ENCODE data around the gene CD52.

CD52 gene

DNA sequence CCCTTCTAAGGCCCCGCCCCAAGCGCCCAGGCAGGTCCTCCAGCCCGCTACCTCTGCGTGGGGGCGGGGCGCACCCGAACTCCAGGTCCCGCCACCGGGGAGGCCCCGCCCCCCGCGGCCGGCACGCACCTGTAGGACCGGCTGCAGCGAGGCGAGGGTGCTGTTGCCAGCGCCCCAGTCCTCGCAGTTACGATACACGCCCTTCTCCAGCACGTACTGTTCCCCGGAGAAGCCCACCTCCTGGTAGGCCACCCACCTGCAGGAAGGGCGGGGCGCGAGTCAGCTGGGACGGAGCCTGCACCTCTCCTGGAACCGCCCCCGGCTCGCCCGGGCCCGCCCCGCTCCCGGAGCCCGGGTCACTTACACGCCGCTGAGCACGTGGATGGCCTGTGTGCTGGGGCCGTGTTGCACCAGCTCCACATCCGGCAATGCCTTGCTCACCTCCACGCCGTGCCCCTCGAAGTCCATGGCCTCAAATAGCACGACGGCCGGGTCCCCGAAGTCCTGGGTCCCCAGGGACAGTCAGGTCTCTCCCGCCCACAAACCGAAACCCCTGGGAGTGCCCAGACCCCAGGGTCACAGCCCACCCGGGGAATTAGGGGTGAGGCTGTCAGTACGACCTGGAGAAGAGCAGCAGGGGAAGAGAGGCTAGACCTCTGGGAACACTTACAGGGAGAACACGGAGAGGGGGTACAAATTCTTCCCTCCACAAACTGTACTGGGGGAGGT lies 18.9 kb downstream of the CD52 start (continued):
- peak; percentile 60; the same call in 1 of the 2 replicates for TF ChIP-seq ZNF423 (tag by site-specific recombination; IDR thresholded peaks at IDR 0.05)
- no peak for TF ChIP-seq ZNF660 (tag by site-specific recombination; IDR thresholded peaks at IDR 0.05)
- TF ChIP-seq ZNF558 (tag by site-specific recombination; IDR thresholded peaks at IDR 0.05), result no peak
- TF ChIP-seq OSR2 (tag by site-specific recombination; IDR thresholded peaks at IDR 0.05), result 0 out of 2 replicates have a peak, but pooled peaks have one; percentile 31
- TF ChIP-seq, protein P1, sequence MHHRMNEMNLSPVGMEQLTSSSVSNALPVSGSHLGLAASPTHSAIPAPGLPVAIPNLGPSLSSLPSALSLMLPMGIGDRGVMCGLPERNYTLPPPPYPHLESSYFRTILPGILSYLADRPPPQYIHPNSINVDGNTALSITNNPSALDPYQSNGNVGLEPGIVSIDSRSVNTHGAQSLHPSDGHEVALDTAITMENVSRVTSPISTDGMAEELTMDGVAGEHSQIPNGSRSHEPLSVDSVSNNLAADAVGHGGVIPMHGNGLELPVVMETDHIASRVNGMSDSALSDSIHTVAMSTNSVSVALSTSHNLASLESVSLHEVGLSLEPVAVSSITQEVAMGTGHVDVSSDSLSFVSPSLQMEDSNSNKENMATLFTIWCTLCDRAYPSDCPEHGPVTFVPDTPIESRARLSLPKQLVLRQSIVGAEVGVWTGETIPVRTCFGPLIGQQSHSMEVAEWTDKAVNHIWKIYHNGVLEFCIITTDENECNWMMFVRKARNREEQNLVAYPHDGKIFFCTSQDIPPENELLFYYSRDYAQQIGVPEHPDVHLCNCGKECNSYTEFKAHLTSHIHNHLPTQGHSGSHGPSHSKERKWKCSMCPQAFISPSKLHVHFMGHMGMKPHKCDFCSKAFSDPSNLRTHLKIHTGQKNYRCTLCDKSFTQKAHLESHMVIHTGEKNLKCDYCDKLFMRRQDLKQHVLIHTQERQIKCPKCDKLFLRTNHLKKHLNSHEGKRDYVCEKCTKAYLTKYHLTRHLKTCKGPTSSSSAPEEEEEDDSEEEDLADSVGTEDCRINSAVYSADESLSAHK (tag by site-specific recombination; IDR thresholded peaks at IDR 0.05), result 0 out of 2 replicates have a peak, but pooled peaks have one; percentile 14
- TF ChIP-seq RBAK (tag by site-specific recombination; IDR thresholded peaks at IDR 0.05), result no peak
- TF ChIP-seq ZNF747 (tag by site-specific recombination; IDR thresholded peaks at IDR 0.05), result no peak
- TF ChIP-seq, protein P2, sequence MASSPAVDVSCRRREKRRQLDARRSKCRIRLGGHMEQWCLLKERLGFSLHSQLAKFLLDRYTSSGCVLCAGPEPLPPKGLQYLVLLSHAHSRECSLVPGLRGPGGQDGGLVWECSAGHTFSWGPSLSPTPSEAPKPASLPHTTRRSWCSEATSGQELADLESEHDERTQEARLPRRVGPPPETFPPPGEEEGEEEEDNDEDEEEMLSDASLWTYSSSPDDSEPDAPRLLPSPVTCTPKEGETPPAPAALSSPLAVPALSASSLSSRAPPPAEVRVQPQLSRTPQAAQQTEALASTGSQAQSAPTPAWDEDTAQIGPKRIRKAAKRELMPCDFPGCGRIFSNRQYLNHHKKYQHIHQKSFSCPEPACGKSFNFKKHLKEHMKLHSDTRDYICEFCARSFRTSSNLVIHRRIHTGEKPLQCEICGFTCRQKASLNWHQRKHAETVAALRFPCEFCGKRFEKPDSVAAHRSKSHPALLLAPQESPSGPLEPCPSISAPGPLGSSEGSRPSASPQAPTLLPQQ (tag by site-specific recombination; IDR thresholded peaks at IDR 0.05), result peak; percentile 90
- TF ChIP-seq, protein P3, sequence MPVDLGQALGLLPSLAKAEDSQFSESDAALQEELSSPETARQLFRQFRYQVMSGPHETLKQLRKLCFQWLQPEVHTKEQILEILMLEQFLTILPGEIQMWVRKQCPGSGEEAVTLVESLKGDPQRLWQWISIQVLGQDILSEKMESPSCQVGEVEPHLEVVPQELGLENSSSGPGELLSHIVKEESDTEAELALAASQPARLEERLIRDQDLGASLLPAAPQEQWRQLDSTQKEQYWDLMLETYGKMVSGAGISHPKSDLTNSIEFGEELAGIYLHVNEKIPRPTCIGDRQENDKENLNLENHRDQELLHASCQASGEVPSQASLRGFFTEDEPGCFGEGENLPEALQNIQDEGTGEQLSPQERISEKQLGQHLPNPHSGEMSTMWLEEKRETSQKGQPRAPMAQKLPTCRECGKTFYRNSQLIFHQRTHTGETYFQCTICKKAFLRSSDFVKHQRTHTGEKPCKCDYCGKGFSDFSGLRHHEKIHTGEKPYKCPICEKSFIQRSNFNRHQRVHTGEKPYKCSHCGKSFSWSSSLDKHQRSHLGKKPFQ (tag by site-specific recombination; IDR thresholded peaks at IDR 0.05), result no peak
- TF ChIP-seq ZEB2 (tag by site-specific recombination; IDR thresholded peaks at IDR 0.05), result peak; percentile 68; the same call in 1 of the 2 replicates
- TF ChIP-seq, protein P4, sequence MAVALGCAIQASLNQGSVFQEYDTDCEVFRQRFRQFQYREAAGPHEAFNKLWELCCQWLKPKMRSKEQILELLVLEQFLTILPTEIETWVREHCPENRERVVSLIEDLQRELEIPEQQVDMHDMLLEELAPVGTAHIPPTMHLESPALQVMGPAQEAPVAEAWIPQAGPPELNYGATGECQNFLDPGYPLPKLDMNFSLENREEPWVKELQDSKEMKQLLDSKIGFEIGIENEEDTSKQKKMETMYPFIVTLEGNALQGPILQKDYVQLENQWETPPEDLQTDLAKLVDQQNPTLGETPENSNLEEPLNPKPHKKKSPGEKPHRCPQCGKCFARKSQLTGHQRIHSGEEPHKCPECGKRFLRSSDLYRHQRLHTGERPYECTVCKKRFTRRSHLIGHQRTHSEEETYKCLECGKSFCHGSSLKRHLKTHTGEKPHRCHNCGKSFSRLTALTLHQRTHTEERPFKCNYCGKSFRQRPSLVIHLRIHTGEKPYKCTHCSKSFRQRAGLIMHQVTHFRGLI (tag by site-specific recombination; IDR thresholded peaks at IDR 0.05), result no peak
- TF ChIP-seq, protein P5, sequence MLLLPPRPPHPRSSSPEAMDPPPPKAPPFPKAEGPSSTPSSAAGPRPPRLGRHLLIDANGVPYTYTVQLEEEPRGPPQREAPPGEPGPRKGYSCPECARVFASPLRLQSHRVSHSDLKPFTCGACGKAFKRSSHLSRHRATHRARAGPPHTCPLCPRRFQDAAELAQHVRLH (tag by site-specific recombination; IDR thresholded peaks at IDR 0.05), result no peak
- TF ChIP-seq ZNF555 (tag by site-specific recombination; conservative IDR thresholded peaks at IDR 0.05), result no peak
- TF ChIP-seq ZNF544 (tag by site-specific recombination; IDR thresholded peaks at IDR 0.05), result no peak
- TF ChIP-seq, protein P6, sequence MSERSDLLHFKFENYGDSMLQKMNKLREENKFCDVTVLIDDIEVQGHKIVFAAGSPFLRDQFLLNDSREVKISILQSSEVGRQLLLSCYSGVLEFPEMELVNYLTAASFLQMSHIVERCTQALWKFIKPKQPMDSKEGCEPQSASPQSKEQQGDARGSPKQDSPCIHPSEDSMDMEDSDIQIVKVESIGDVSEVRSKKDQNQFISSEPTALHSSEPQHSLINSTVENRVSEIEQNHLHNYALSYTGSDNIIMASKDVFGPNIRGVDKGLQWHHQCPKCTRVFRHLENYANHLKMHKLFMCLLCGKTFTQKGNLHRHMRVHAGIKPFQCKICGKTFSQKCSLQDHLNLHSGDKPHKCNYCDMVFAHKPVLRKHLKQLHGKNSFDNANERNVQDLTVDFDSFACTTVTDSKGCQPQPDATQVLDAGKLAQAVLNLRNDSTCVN (tag by site-specific recombination; optimal IDR thresholded peaks at IDR 0.05), result peak; percentile 61
- no peak for TF ChIP-seq ZNF174 (tag by site-specific recombination; IDR thresholded peaks at IDR 0.05)
- TF ChIP-seq, protein P7, sequence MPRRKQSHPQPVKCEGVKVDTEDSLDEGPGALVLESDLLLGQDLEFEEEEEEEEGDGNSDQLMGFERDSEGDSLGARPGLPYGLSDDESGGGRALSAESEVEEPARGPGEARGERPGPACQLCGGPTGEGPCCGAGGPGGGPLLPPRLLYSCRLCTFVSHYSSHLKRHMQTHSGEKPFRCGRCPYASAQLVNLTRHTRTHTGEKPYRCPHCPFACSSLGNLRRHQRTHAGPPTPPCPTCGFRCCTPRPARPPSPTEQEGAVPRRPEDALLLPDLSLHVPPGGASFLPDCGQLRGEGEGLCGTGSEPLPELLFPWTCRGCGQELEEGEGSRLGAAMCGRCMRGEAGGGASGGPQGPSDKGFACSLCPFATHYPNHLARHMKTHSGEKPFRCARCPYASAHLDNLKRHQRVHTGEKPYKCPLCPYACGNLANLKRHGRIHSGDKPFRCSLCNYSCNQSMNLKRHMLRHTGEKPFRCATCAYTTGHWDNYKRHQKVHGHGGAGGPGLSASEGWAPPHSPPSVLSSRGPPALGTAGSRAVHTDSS (tag by site-specific recombination; IDR thresholded peaks at IDR 0.05), result no peak
- no peak for TF ChIP-seq ZNF140 (tag by site-specific recombination; IDR thresholded peaks at IDR 0.05)
- TF ChIP-seq ZXDB (tag by site-specific recombination; IDR thresholded peaks at IDR 0.05), result no peak
- no peak for TF ChIP-seq ZNF10 (tag by site-specific recombination; IDR thresholded peaks at IDR 0.05)
- TF ChIP-seq, protein P8, sequence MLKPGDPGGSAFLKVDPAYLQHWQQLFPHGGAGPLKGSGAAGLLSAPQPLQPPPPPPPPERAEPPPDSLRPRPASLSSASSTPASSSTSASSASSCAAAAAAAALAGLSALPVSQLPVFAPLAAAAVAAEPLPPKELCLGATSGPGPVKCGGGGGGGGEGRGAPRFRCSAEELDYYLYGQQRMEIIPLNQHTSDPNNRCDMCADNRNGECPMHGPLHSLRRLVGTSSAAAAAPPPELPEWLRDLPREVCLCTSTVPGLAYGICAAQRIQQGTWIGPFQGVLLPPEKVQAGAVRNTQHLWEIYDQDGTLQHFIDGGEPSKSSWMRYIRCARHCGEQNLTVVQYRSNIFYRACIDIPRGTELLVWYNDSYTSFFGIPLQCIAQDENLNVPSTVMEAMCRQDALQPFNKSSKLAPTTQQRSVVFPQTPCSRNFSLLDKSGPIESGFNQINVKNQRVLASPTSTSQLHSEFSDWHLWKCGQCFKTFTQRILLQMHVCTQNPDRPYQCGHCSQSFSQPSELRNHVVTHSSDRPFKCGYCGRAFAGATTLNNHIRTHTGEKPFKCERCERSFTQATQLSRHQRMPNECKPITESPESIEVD (tag by site-specific recombination; IDR thresholded peaks at IDR 0.05), result no peak
- no peak for TF ChIP-seq MEIS1 (CRISPR knock-in tag; IDR thresholded peaks at IDR 0.05; ENCODE audit: borderline replicate concordance)
- no peak for TF ChIP-seq ZNF624 (tag by site-specific recombination; IDR thresholded peaks at IDR 0.05)
- no peak for TF ChIP-seq ZNF2 (tag by site-specific recombination; IDR thresholded peaks at IDR 0.05)
- TF ChIP-seq ZNF202 (tag by site-specific recombination; IDR thresholded peaks at IDR 0.05; ENCODE audit: borderline replicate concordance), result no peak
- TF ChIP-seq ZNF341 (tag by site-specific recombination; IDR thresholded peaks at IDR 0.05; ENCODE audit: low read depth), result no peak
- no peak for TF ChIP-seq FEZF1 (tag by site-specific recombination; IDR thresholded peaks at IDR 0.05)
- TF ChIP-seq ZNF366 (tag by site-specific recombination; conservative IDR thresholded peaks at IDR 0.05), result no peak

Measured in HEK293 (cell line).